GM12873 (cell line): Measurements from ENCODE around the gene CEBPG.

ENCODE experiments used
- TF ChIP-seq, protein P1 (sequence below): IDR thresholded peaks from 2 replicates; pipeline ENCODE4 v1.5.1; 2012; ENCODE audit warnings: low read depth, mild to moderate bottlenecking, moderate library complexity, low read length, control low read depth; ENCODE audit not compliant: insufficient read depth; ENCODE audit errors: missing control alignments

The CEBPG gene

DNA sequence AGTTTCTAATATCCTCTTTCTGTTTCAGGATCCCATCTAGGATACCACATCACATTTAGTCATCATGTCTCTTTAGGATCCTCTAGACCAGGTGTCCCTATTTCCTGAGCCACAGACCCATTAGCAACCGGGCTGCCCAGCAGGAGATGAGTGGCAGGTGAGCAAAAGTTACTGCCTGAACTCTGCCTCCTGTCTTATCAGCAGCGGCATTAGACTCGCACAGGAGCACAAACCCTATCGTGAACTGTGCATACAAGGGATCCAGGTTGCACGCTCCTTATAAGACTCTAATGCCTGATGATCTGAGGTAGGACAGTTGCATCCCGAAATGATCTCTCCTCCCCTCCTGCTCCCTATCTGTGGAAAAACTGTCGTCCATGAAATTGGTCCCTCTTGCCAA lies 7.8 kb upstream of the CEBPG start:
- TF ChIP-seq, protein P1, sequence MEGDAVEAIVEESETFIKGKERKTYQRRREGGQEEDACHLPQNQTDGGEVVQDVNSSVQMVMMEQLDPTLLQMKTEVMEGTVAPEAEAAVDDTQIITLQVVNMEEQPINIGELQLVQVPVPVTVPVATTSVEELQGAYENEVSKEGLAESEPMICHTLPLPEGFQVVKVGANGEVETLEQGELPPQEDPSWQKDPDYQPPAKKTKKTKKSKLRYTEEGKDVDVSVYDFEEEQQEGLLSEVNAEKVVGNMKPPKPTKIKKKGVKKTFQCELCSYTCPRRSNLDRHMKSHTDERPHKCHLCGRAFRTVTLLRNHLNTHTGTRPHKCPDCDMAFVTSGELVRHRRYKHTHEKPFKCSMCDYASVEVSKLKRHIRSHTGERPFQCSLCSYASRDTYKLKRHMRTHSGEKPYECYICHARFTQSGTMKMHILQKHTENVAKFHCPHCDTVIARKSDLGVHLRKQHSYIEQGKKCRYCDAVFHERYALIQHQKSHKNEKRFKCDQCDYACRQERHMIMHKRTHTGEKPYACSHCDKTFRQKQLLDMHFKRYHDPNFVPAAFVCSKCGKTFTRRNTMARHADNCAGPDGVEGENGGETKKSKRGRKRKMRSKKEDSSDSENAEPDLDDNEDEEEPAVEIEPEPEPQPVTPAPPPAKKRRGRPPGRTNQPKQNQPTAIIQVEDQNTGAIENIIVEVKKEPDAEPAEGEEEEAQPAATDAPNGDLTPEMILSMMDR: no peak

DNA sequence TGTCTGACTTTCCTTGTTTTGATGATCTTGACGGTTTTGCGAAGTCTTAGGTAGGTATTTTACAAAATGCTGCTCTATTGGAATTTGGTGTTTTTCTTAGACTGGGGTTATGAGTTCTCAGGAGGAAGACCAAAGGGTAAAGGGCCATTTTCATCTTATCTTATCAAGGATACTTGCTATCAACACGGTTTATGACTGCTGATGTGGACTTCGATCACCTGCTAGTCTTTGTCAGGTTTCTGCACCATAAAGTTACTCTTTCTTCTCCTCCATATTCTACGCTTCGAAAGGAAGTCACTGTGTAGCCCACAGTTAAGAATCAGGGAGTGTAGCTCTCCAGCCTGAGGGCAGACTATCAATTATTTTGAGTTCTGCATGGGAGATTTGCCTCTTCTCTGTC lies 7.4 kb upstream of the CEBPG start:
- TF ChIP-seq, protein P1: no peak

DNA sequence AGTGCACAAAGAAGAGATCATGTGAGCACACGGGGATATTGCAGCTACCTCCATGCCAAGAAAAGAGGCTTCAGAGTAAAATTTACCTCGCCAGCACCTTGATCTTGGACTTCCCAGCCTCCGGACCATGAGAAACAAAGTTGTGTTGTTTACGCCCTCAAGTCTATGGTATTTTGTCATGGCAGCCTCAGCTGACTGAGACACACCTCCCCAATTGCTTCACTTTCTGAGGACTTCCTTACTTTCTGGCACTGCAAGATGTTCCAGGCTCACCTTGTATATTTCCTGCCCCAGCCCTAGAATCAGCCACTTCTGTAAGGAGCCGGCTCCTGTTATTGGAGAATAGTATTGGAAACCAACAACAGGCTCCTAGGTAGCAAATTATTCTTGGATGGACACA lies 6.6 kb upstream of the CEBPG start:
- TF ChIP-seq, protein P1: no peak

DNA sequence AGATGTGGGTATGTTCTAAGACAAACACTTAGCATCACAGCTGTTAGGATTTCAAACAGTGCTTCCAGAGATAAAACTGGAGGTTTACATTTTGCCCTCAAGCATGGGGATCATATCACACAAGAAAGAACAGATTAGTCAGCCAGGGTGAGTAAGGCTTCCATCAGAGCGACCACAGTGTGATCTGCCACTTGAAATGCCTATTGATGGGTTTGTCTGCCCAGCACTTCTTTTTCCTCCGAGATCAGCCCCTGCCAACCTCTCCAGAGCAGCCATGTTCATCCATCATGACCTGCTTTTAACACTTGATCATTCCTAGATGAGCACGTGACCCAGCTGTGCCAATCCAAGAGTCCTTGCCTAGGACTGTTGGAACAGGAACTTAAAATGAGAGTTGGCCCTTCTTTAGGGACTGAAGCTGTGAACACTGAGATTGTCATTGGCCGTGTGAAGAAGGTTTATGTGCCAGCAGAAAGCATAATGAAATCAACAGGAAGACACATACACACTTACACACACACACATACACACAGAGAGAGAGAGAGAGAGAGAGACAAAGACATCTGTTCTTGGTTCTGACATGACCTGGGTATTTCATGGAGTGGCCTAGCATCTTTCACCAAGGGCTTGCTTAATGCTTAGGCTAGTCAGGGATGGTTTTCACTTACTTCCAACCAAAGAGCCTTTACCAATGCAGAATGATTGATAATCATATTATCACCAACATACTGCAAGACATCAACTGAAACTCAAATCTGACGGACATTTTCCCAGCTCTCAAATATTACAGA lies 5.2 kb upstream of the CEBPG start:
- TF ChIP-seq, protein P1: no peak

DNA sequence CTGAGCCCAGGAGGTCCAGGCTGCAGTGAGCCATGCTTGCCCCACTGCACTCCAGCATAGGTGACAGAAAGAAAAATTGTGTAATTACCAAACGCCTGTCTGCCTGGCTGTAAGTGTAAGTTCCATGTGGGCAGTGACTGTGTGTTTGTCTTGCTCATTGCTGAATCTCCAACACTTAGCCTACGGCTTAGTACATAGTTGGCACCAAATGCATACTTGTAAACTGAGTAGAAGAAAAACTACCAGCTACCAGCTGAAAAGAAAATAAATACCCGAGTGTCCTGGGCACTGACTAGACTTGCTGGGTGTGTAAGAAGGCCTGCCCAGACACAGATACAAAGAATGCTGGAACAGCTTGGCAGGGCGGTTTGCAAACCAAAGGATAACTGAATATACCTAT lies 2.7 kb upstream of the CEBPG start:
- TF ChIP-seq, protein P1: no peak

DNA sequence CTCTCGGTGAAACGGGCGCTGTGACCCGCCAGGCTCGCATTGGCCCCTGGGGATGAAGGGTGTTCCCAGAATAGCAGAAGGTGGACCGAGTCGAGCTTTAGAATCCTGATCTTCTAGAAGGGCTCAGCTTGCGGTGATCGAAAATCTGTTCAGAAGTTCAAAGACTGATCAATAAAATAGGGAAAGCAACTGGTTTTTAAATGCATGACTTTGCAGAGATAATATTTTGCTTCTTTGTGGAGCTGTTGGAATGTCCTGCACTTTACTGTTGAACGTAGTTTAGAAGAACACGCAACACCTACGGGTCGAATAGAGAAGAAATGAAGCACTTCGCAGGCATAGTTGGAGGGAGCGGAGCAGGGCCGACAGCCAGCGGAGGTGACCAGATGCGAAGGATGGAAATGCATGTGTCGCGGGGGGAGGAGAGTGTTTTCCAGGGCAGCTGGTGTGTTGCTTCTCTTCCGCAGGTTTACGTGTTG lies 766 bp downstream of the CEBPG start:
- TF ChIP-seq, protein P1: peak; percentile 28

DNA sequence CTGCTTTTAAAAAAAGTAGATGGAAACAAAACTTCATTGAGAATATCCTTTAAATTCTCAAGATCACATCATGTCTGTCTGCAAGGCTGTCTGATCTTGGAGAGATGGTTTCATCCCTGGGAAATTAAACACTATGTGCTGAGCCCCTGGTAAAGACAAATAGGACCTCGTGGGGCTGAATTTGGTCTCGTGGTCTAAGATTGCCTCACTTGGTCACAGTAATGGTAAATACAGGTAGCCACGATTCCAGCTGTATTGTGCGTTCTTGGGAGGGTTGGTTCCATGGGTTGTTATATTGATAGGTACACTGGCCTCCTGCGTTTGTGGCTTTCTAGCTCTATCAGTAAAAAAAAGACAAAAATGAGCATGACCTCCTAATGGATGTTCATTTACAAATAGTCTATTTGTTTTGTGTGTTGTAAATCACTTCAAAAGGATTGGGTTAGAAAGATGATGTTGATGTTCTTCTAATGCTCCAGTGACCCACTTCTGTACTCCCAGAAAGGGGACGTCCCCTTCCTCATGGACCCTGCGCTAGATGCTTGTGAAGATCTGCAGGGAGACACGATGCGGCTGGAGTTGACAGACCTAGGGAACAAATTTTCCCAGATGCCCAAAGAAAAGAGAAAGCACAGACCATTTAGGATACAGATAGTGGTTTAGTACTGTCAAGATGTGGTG lies 1.8 kb downstream of the CEBPG start:
- TF ChIP-seq, protein P1: no peak
